Fibroblast of upper back skin (primary cell): ENCODE results near the gene OSBPL2.
A peak's percentile ranks its signal among the peaks of the same experiment; 100 is the strongest.

Source experiments
- DNase-seq: peaks from one replicate; pipeline ENCODE4 v3.0.0-alpha.2; 2013

The OSBPL2 gene

GRCh38 chr20:62237801-62238568, at the start of gene OSBPL2:
TSS of gene OSBPL2 (plus strand) at chr20:62238521. CDS start at chr20:62256185, 17,664 bp downstream.
- peak; percentile 97 for DNase-seq

GRCh38 chr20:62190639-62191411, 47.5 kb upstream of the OSBPL2 start:
- DNase-seq, result no peak

GRCh38 chr20:62191781-62192559, 46.4 kb upstream of the OSBPL2 start:
- DNase-seq, result no peak

- no peak for DNase-seq
These were observed 45.7 kb upstream of the OSBPL2 start for GRCh38 chr20:62192635-62193034.

GRCh38 chr20:62193079-62194025, 45.0 kb upstream of the OSBPL2 start:
- DNase-seq, result no peak

- DNase-seq, result no peak
These were observed 43.3 kb upstream of the OSBPL2 start for GRCh38 chr20:62195075-62195405.

GRCh38 chr20:62195736-62196135, 42.6 kb upstream of the OSBPL2 start:
- no peak for DNase-seq

- DNase-seq, result no peak
These were observed 42.0 kb upstream of the OSBPL2 start for GRCh38 chr20:62196286-62196685.

GRCh38 chr20:62197311-62197710, 41.0 kb upstream of the OSBPL2 start:
- DNase-seq, result no peak

- no peak for DNase-seq
These were observed 40.5 kb upstream of the OSBPL2 start for GRCh38 chr20:62197801-62198200.

- DNase-seq, result no peak
These were observed 39.8 kb upstream of the OSBPL2 start for GRCh38 chr20:62198496-62198895.

- DNase-seq, result no peak
These were observed 39.4 kb upstream of the OSBPL2 start for GRCh38 chr20:62198931-62199330.

- no peak for DNase-seq
These were observed 37.7 kb upstream of the OSBPL2 start for GRCh38 chr20:62200491-62201172.

GRCh38 chr20:62201173-62202082, 36.9 kb upstream of the OSBPL2 start:
- no peak for DNase-seq

- DNase-seq, result no peak
These were observed 36.3 kb upstream of the OSBPL2 start for GRCh38 chr20:62202083-62202395.

GRCh38 chr20:62202676-62203377, 35.5 kb upstream of the OSBPL2 start:
- no peak for DNase-seq

GRCh38 chr20:62203378-62204030, 34.8 kb upstream of the OSBPL2 start:
- DNase-seq, result peak; percentile 66

- no peak for DNase-seq
These were observed 32.5 kb upstream of the OSBPL2 start for GRCh38 chr20:62205618-62206387.

- DNase-seq, result no peak
These were observed 31.9 kb upstream of the OSBPL2 start for GRCh38 chr20:62206388-62206775.
